ENCODE data around the gene FAM131B. TPM values are rescaled to one million over a fixed set of nuclear protein-coding genes. Genes with fewer than 3 reads are reported as not detected.
A peak's percentile ranks its signal among the peaks of the same experiment; 100 is the strongest.

FAM131B gene
- total and polyA plus RNA-seq, 10 donors = 0.04 to 1.4 (median 0.38) TPM

DNA sequence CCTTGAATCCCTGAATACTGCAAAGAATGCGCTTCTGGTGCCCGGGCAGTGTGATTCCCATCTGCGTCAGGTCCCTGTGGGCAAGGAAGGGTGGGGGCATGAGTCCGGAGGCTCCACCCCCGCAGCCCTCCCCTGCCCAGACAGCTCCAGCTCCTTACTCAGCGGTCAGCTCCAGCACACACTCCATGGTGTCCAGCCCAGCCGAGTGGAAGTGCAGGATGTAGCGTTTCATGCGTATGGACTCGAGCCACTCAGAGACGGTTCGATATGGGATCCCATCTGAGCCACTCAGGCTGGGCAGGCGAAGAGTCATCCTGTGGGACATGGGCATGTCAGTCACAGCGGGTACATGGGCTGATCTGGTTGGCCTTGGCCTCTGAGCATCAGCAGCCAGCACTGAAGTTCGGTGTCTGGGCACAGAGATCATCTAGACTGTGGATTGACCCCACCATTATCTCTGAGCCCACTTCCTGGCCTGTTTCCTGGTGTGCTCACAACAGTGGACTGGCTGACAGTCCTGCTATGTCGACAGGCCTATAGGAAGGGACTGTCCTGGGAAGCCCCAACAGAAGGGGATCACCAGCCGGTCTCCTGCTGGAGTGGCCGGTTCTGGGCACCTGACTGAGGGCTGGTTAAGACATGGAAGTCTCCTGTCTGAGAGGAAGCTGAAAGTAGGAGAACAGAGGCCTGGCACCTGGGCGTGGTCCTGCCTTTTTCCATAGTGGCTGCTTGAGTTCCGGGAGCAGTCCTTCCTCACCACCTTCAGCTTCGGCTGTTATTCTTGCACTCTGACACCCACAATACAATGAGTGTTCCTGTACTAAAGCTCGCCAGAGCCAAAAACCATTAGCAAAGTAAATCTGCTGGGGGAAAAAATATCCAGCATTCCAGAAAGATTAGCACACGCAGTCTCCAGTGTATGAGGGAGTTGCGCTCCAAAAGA lies 29.2 kb upstream of the FAM131B start:
- Histone ChIP-seq H3K9me3 (no peaks in the 10 kb centered on the region), H3K27ac (peak overlapping the region; percentile 17 to 75 (median 52)), H3K4me1 (peaks cover 4 to 96% (median 56%) of the 10 kb centered on the region in 6 donors), H3K36me3 (peaks cover 3 to 71% (median 58%) of the 10 kb centered on the region in 6 donors), H3K27me3 (replicated peaks in 1 of 7) (no peaks in the 10 kb centered on the region), H3K4me3 (no peak overlapping the region)
- intact Hi-C loops (cut with DNase I; ENCODE audit: low total_unique reads) = no loop called here
- 73 to 78% (median 74%) methylated on average over 22 to 24 of the region's 24 CpGs for WGBS, 5 donors
- TF ChIP-seq POLR2A (IDR thresholded peaks at IDR 0.05) (no peak), POLR2AphosphoS5 (IDR thresholded peaks at IDR 0.05) (peak; percentile 63 to 78 (median 69))
- DNase-seq = no peak

DNA sequence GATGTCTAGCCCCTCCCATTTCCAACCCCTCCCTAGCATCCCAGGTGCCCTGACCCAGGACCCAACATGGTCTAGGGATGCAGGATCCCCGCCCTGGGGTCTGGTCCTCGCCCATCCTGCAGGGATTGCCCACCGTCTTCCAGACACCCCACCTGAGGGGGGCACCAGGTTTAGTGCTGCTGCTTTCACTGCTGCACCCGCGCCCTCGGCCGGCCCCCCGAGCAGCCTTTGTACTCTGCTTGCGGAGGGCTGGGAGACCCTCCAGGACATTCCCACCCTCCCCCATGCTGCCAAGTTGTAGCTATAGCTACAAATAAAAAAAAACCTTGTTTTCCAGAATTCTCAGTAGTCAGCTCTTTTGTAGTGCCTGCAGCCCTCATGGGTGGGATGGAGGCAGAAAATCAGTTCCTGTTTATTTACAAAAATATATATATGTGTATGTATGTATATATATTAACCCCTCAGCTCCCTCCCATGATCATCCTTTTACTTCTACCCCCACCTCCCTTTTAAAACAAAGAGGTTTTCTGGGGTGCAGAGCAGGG lies 28.3 kb upstream of the FAM131B start:
- Histone ChIP-seq H3K27me3 (replicated peaks in 1 of 7) (no peaks in the 10 kb centered on the region), H3K36me3 (peaks cover 3 to 74% (median 56%) of the 10 kb centered on the region in 6 donors), H3K4me3 (no peak overlapping the region), H3K27ac (peak overlapping the region in 5 of 8 donors; percentile 31 to 75 (median 54)), H3K4me1 (peaks cover 11 to 100% (median 64%) of the 10 kb centered on the region in 6 donors), H3K9me3 (no peaks in the 10 kb centered on the region)
- DNase-seq = no peak
- WGBS, 5 donors = 86 to 96% (median 90%) methylated on average over 9 of the region's 9 CpGs
- intact Hi-C loops (cut with DNase I; ENCODE audit: low total_unique reads) = no loop called here
- TF ChIP-seq, protein P1, sequence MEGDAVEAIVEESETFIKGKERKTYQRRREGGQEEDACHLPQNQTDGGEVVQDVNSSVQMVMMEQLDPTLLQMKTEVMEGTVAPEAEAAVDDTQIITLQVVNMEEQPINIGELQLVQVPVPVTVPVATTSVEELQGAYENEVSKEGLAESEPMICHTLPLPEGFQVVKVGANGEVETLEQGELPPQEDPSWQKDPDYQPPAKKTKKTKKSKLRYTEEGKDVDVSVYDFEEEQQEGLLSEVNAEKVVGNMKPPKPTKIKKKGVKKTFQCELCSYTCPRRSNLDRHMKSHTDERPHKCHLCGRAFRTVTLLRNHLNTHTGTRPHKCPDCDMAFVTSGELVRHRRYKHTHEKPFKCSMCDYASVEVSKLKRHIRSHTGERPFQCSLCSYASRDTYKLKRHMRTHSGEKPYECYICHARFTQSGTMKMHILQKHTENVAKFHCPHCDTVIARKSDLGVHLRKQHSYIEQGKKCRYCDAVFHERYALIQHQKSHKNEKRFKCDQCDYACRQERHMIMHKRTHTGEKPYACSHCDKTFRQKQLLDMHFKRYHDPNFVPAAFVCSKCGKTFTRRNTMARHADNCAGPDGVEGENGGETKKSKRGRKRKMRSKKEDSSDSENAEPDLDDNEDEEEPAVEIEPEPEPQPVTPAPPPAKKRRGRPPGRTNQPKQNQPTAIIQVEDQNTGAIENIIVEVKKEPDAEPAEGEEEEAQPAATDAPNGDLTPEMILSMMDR (IDR thresholded peaks at IDR 0.05 in 8 of 11, conservative IDR thresholded peaks at IDR 0.05 in 3 of 11) = no peak
- peak in 1 of 3 donors; percentile 62 for TF ChIP-seq POLR2AphosphoS5 (IDR thresholded peaks at IDR 0.05)
- TF ChIP-seq POLR2A (IDR thresholded peaks at IDR 0.05) = no peak

DNA sequence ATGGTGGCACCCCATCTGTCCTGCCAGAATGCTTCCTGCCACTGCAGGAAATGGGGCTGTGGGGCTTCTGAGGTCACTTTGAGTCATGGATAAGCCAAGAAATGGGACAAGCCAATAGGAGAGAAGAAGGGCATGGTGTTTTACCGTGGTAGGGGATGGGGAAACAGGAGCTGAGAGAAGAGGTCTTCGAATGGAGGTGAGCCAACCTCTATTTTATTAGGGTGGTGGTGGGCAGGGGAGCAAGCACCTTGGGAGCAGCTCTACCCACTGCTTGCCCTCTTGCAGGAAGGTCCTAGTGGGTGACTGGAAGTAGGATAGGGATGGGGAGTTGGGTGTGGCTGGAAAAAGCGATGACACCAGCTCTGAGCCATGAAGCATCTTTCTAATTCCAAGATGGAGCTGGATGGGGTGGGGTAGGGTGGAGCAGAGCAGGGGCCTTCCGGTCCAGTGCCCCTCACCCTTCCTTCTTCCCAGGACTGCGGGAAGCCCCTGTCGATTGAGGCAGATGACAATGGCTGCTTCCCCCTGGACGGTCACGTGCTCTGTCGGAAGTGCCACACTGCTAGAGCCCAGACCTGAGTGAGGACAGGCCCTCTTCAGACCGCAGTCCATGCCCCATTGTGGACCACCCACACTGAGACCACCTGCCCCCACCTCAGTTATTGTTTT lies 27.7 kb upstream of the FAM131B start:
- H3K27me3 ChIP-seq (replicated peaks in 1 of 7) = no peaks in the 10 kb centered on the region
- TF ChIP-seq POLR2AphosphoS5 (IDR thresholded peaks at IDR 0.05) (peak in 1 of 3 donors; percentile 17), POLR2A (IDR thresholded peaks at IDR 0.05) (no peak)
- intact Hi-C loops (cut with DNase I; ENCODE audit: low total_unique reads) = no loop called here
- DNase-seq = no peak
- no peak overlapping the region for H3K4me3 ChIP-seq
- H3K9me3 ChIP-seq = no peaks in the 10 kb centered on the region
- peak overlapping the region in 3 of 8 donors; percentile 31 to 100 (median 38) for H3K27ac ChIP-seq
- peaks cover 3 to 74% (median 56%) of the 10 kb centered on the region in 6 donors for H3K36me3 ChIP-seq
- WGBS, 5 donors = 89 to 96% (median 93%) methylated on average over 4 to 10 of the region's 10 CpGs
- peaks cover 11 to 100% (median 65%) of the 10 kb centered on the region in 6 donors for H3K4me1 ChIP-seq

DNA sequence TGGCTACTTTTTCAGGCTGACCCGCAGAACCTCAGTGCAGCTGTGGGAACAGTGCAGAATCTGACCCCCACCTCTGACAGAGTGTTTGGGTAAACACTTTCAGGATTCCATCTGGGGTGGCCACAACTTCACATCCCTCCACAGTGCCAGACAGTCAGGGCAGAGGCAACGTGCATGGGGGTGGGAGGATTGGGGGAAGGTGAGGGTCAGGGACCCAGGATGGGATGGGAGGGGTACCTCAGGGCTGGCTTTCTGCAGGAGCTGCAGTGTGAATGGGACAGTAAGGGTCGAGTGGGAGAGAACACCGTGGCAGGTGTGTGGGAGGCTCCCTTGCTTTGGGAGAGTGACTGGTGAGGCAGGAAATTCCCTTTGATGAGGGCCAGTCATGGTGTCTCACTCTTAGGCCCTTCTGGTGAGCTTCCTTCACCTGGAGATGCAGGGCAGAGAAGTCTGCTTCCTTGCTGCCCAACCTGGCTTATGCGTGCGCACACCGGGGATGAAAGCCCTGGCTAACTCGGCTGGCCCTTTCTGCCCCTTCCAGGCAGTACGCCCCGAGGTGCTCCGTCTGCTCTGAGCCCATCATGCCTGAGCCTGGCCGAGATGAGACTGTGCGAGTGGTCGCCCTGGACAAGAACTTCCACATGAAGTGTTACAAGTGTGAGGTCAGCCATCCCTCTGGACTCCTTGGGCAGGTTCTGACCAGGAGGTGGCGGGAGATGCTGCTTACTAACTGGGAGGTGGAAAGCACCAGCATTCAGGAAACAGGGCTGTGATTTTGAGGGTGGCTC lies 27.0 kb upstream of the FAM131B start:
- WGBS, 5 donors = 83 to 93% (median 90%) methylated on average over 12 to 15 of the region's 15 CpGs
- H3K4me1 ChIP-seq = peaks cover 14 to 100% (median 66%) of the 10 kb centered on the region in 6 donors
- H3K4me3 ChIP-seq = no peak overlapping the region
- peak overlapping the region in 2 of 8 donors; percentile 38 to 100 for H3K27ac ChIP-seq
- DNase-seq = no peak
- H3K27me3 ChIP-seq (replicated peaks in 1 of 7) = no peaks in the 10 kb centered on the region
- TF ChIP-seq, protein P1 (IDR thresholded peaks at IDR 0.05 in 8 of 11, conservative IDR thresholded peaks at IDR 0.05 in 3 of 11) = no peak
- peak in 2 of 3 donors; percentile 38 to 76 for TF ChIP-seq POLR2AphosphoS5 (IDR thresholded peaks at IDR 0.05)
- TF ChIP-seq POLR2A (IDR thresholded peaks at IDR 0.05) = no peak
- H3K36me3 ChIP-seq = peaks cover 3 to 79% (median 56%) of the 10 kb centered on the region in 6 donors
- H3K9me3 ChIP-seq = no peaks in the 10 kb centered on the region
- intact Hi-C loops (cut with DNase I; ENCODE audit: low total_unique reads) = no loop called here

Data from spleen (tissue), 11 donors.